ENCODE measurements around the gene PCBP3. TPM values are rescaled to one million over a fixed set of nuclear protein-coding genes. Genes with fewer than 3 reads are reported as not detected.
A peak's percentile ranks its signal among the peaks of the same experiment; 100 is the strongest.
"Not testable (repeated sequence)": the region's sequence is repeated elsewhere in the genome, so short reads cannot be mapped to it uniquely, and the experiment has no call there.

Gene PCBP3
- total and polyA plus RNA-seq, 2 donors from 2014 or later: 2.3 to 5.4 TPM

DNA sequence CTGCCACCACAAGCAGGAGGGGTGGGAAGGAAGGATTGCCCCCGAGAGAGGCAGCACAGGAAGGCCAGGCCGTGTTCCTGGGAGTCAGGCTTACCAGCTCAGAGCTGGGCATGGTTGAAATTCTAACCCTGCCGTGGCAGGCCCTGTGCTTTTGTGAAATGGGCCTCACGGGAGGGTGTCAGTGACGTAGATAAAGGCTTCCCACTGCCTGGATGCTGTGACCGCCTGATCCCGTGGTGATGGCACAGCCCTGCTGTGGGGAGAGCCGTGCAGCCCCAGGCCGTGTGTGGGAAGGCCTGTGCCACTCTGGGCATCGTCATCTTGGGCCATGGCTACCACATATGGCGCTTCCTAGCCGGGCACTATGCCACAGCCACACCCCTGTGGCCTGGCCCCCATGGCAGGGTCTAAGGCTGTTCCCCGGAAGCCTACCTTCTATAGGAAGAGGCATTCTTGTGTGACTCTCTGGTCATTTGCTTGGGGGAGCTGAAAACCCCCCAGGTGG, 161.3 kb downstream of the PCBP3 start:
- FAIRE-seq (no peak), DNase-seq (peak in 1 of 5 donors; percentile 35)
- H3K9me3 ChIP-seq (ENCODE audit: control insufficient read depth in 2 of 3, insufficient read depth in 1 of 3, low read length in 3 of 3): no peaks in the 10 kb centered on the region
- intact Hi-C loops (cut with DNase I): no loop called here
- H3K36me3 ChIP-seq (ENCODE audit: control insufficient read depth in 2 of 3, insufficient read depth in 3 of 3, low read length in 3 of 3): no peaks in the 10 kb centered on the region
- H3K9ac ChIP-seq (ENCODE audit: low read length in 3 of 3): no peak overlapping the region
- H3K27me3 ChIP-seq (ENCODE audit: control insufficient read depth, insufficient read depth, low read length): no peaks in the 10 kb centered on the region
- H3K4me1 ChIP-seq (ENCODE audit: control insufficient read depth in 2 of 3, insufficient read depth in 2 of 3, low read depth in 1 of 3, low read length in 3 of 3): no peaks in the 10 kb centered on the region
- TF ChIP-seq, protein P1, sequence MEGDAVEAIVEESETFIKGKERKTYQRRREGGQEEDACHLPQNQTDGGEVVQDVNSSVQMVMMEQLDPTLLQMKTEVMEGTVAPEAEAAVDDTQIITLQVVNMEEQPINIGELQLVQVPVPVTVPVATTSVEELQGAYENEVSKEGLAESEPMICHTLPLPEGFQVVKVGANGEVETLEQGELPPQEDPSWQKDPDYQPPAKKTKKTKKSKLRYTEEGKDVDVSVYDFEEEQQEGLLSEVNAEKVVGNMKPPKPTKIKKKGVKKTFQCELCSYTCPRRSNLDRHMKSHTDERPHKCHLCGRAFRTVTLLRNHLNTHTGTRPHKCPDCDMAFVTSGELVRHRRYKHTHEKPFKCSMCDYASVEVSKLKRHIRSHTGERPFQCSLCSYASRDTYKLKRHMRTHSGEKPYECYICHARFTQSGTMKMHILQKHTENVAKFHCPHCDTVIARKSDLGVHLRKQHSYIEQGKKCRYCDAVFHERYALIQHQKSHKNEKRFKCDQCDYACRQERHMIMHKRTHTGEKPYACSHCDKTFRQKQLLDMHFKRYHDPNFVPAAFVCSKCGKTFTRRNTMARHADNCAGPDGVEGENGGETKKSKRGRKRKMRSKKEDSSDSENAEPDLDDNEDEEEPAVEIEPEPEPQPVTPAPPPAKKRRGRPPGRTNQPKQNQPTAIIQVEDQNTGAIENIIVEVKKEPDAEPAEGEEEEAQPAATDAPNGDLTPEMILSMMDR (IDR thresholded peaks at IDR 0.05; ENCODE audit: borderline replicate concordance, extremely low read depth, insufficient read depth): no peak
- H3K4me3 ChIP-seq (ENCODE audit: low read length in 3 of 3): no peak overlapping the region
- no peak overlapping the region for H3K27ac ChIP-seq (ENCODE audit: low read depth in 2 of 2, low read length in 2 of 2)

DNA sequence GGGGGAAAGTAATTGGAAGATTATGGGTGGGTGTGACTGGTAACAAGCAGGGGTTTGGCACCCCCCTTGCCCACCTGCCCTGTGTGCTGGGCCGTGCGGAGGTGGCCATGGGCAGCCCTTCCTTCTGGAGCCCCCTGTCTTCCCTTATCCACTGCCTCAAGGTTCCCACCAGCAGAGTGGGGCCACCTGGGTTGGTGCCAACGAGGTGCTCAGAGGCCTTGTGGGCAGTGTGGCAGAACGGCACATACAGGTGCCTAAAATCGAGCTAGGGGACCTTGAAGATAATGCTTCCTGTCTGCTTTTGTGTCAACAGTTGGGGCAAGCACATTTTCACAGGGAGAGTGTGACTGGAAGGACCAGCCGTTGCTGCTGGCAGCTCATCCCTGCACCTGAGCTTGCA, 161.8 kb downstream of the PCBP3 start:
- Histone ChIP-seq H3K27me3 (ENCODE audit: control insufficient read depth, insufficient read depth, low read length) (no peaks in the 10 kb centered on the region), H3K4me1 (ENCODE audit: control insufficient read depth in 2 of 3, insufficient read depth in 2 of 3, low read depth in 1 of 3, low read length in 3 of 3) (no peaks in the 10 kb centered on the region), H3K27ac (ENCODE audit: low read depth in 2 of 2, low read length in 2 of 2) (no peak overlapping the region), H3K36me3 (ENCODE audit: control insufficient read depth in 2 of 3, insufficient read depth in 3 of 3, low read length in 3 of 3) (no peaks in the 10 kb centered on the region), H3K4me3 (ENCODE audit: low read length in 3 of 3) (no peak overlapping the region), H3K9me3 (ENCODE audit: control insufficient read depth in 2 of 3, insufficient read depth in 1 of 3, low read length in 3 of 3) (no peaks in the 10 kb centered on the region), H3K9ac (ENCODE audit: low read length in 3 of 3) (no peak overlapping the region)
- TF ChIP-seq, protein P1 (IDR thresholded peaks at IDR 0.05; ENCODE audit: borderline replicate concordance, extremely low read depth, insufficient read depth): no peak
- intact Hi-C loops (cut with DNase I): no loop called here
- no peak for FAIRE-seq
- peak in 1 of 5 donors; percentile 53 for DNase-seq

DNA sequence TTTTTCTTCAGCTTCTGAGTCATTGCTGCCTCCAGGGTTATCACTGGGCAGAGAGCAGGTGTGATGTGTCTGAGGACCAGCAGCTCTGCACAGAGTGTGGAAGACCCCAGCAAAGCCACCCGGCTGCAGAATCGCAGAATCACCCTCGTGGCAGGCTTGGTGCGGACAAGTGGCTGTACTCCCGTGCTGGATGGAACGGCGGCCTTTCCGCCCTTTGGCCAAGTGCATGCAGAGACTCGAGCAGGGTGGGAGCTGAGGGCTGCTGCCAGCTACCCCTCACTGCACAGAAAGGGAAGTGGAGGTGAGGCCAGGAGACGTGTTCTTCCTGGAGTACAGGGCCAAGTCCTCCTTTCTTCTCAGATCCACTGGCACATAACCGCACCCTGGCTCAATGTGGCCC, 162.5 kb downstream of the PCBP3 start:
- no peaks in the 10 kb centered on the region for H3K9me3 ChIP-seq (ENCODE audit: control insufficient read depth in 2 of 3, insufficient read depth in 1 of 3, low read length in 3 of 3)
- no peaks in the 10 kb centered on the region for H3K27me3 ChIP-seq (ENCODE audit: control insufficient read depth, insufficient read depth, low read length)
- TF ChIP-seq, protein P1 (IDR thresholded peaks at IDR 0.05; ENCODE audit: borderline replicate concordance, extremely low read depth, insufficient read depth): no peak
- DNase-seq (peak in 1 of 5 donors; percentile 63), FAIRE-seq (no peak)
- H3K27ac ChIP-seq (ENCODE audit: low read depth in 2 of 2, low read length in 2 of 2): no peak overlapping the region
- H3K4me1 ChIP-seq (ENCODE audit: control insufficient read depth in 2 of 3, insufficient read depth in 2 of 3, low read depth in 1 of 3, low read length in 3 of 3): no peaks in the 10 kb centered on the region
- H3K4me3 ChIP-seq (ENCODE audit: low read length in 3 of 3): no peak overlapping the region
- intact Hi-C loops (cut with DNase I): no loop called here
- H3K9ac ChIP-seq (ENCODE audit: low read length in 3 of 3): no peak overlapping the region
- H3K36me3 ChIP-seq (ENCODE audit: control insufficient read depth in 2 of 3, insufficient read depth in 3 of 3, low read length in 3 of 3): no peaks in the 10 kb centered on the region

DNA sequence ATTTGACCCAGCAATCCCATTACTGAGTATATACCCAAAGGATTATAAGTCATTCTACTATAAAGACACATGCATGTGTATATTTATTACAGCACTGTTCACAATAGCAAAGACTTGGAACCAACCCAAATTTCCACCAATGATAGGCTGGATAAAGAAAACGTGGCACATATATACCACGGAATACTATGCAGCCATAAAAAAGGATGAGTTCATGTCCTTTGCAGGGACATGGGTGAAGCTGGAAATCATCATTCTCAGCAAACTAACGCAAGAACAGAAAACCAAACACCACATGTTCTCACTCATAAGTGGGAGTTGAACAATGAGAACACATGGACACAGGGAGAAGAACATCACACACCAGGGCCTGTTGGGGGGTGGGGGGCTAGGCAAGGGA, 165.1 kb downstream of the PCBP3 start:
- DNase-seq; H3K36me3 ChIP-seq (ENCODE audit: control insufficient read depth in 2 of 3, insufficient read depth in 3 of 3, low read length in 3 of 3); H3K9me3 ChIP-seq (ENCODE audit: control insufficient read depth in 2 of 3, insufficient read depth in 1 of 3, low read length in 3 of 3); H3K27me3 ChIP-seq (ENCODE audit: control insufficient read depth, insufficient read depth, low read length); intact Hi-C loops (cut with DNase I); FAIRE-seq; H3K4me1 ChIP-seq (ENCODE audit: control insufficient read depth in 2 of 3, insufficient read depth in 2 of 3, low read depth in 1 of 3, low read length in 3 of 3); H3K27ac ChIP-seq (ENCODE audit: low read depth in 2 of 2, low read length in 2 of 2); H3K4me3 ChIP-seq (ENCODE audit: low read length in 3 of 3); H3K9ac ChIP-seq (ENCODE audit: low read length in 3 of 3): not testable (repeated sequence)

Measured in kidney (tissue), 14 donors.